ENCODE measurements around the gene SKI.
"Not testable (repeated sequence)": the region's sequence is repeated elsewhere in the genome, so short reads cannot be mapped to it uniquely, and the experiment has no call there.

SKI gene

GRCh38 chr1:2328676-2329455 lies 100.7 kb downstream of the SKI start:
- no peak overlapping the region for H2AFZ ChIP-seq (ENCODE audit: low read depth, low read length)
- no peak for TF ChIP-seq CTCF (IDR thresholded peaks at IDR 0.05; ENCODE audit: low read depth, low read length)
- TF ChIP-seq EZH2phosphoT487 (IDR thresholded peaks at IDR 0.05; ENCODE audit: low read depth), result no peak

DNA sequence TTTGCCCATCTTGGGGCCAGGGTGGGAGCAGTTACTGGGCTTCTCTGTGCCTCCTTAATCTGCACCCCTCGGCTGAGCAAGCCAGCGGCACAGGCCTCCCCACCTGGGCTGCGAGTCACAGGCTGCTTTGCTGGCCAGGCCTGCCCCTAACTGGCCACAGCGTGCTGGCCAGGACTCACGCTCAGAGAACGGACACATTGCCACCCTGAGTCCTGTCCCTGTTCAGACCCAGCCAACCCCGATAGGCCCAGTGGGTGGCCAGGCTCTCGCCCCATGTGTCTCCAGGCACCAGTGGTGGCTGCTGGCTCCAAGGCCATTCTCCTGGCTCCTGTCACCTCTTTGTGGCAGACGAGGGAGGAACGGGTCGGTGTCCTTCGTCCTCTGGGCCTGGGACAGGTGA lies 101.9 kb downstream of the SKI start:
- no peaks in the 10 kb centered on the region for H3K36me3 ChIP-seq (replicated peaks; ENCODE audit: low read depth, low read length)
- H3K4me1 ChIP-seq (ENCODE audit: low read length), result no peaks in the 10 kb centered on the region
- H3K27ac ChIP-seq (ENCODE audit: low read length), result no peak overlapping the region
- no peak overlapping the region for H3K4me2 ChIP-seq (ENCODE audit: low read length)
- no peak overlapping the region for H2AFZ ChIP-seq (ENCODE audit: low read depth, low read length)
- H3K4me3 ChIP-seq (ENCODE audit: low read length), result no peak overlapping the region
- H4K20me1 ChIP-seq (ENCODE audit: insufficient read depth, low read length), result no peaks in the 10 kb centered on the region
- H3K9ac ChIP-seq (ENCODE audit: low read length), result no peak overlapping the region
- no peaks in the 10 kb centered on the region for H3K27me3 ChIP-seq (ENCODE audit: low read depth, low read length)
- H3K9me3 ChIP-seq (ENCODE audit: insufficient read depth, low read length), result no peaks in the 10 kb centered on the region
- TF ChIP-seq EZH2phosphoT487 (IDR thresholded peaks at IDR 0.05; ENCODE audit: low read depth) (no peak), CTCF (IDR thresholded peaks at IDR 0.05; ENCODE audit: low read depth, low read length) (no peak)
- no peaks in the 10 kb centered on the region for H3K79me2 ChIP-seq (ENCODE audit: low read length)

More at GRCh38 chr1:2328676-2329455, 100.7 kb downstream of the SKI start:
- H4K20me1 ChIP-seq (ENCODE audit: insufficient read depth, low read length), result no peaks in the 10 kb centered on the region
- no peak overlapping the region for H3K27ac ChIP-seq (ENCODE audit: low read length)
- H3K4me1 ChIP-seq (ENCODE audit: low read length), result no peaks in the 10 kb centered on the region
- no peaks in the 10 kb centered on the region for H3K36me3 ChIP-seq (replicated peaks; ENCODE audit: low read depth, low read length)
- no peak overlapping the region for H3K4me3 ChIP-seq (ENCODE audit: low read length)
- H3K9me3 ChIP-seq (ENCODE audit: insufficient read depth, low read length), result no peaks in the 10 kb centered on the region
- no peak overlapping the region for H3K4me2 ChIP-seq (ENCODE audit: low read length)
- no peaks in the 10 kb centered on the region for H3K27me3 ChIP-seq (ENCODE audit: low read depth, low read length)
- H3K9ac ChIP-seq (ENCODE audit: low read length), result no peak overlapping the region
- no peaks in the 10 kb centered on the region for H3K79me2 ChIP-seq (ENCODE audit: low read length)

DNA sequence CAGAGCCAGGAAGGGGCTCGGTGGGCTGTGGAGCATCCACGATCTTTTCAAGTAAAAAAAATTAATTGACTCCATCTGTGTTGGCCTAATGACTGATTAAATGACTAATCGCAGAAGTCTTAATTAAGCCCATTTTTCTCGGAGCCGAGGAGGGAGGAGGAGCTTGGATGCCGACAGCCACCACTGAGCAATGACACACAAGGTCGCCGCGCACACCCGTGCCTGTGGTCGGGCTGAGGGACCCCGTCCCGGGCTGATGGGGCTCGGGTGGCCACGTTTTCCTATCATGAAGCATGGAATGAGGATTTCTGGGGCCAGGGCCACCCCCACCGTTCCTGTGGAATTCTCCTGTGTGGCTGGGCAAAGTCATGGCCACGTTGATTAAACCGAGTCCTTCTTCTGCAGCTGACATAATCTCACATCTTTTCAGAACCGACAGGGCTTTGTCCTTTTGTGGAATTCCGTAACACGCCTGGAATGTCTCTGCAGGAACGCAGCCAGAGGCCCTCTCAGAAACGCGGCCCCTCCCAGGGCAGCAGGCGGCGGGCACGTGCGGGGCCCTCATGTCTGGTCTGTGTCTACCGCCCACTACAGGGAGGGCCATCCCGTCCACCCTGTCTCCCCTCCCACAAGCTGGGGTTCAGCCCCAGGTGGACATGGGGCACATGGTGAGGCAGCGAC lies 102.5 kb downstream of the SKI start:
- TF ChIP-seq CTCF (IDR thresholded peaks at IDR 0.05; ENCODE audit: low read depth, low read length) (no peak), EZH2phosphoT487 (IDR thresholded peaks at IDR 0.05; ENCODE audit: low read depth) (no peak)
- Histone ChIP-seq H3K27me3 (ENCODE audit: low read depth, low read length) (no peaks in the 10 kb centered on the region), H4K20me1 (ENCODE audit: insufficient read depth, low read length) (no peaks in the 10 kb centered on the region), H3K9me3 (ENCODE audit: insufficient read depth, low read length) (no peaks in the 10 kb centered on the region), H3K9ac (ENCODE audit: low read length) (no peak overlapping the region), H3K27ac (ENCODE audit: low read length) (no peak overlapping the region), H3K79me2 (ENCODE audit: low read length) (no peaks in the 10 kb centered on the region), H3K4me1 (ENCODE audit: low read length) (no peaks in the 10 kb centered on the region), H3K36me3 (replicated peaks; ENCODE audit: low read depth, low read length) (no peaks in the 10 kb centered on the region), H3K4me2 (ENCODE audit: low read length) (no peak overlapping the region), H3K4me3 (ENCODE audit: low read length) (no peak overlapping the region), H2AFZ (ENCODE audit: low read depth, low read length) (no peak overlapping the region)

- Histone ChIP-seq H2AFZ (ENCODE audit: low read depth, low read length) (no peak overlapping the region), H3K4me2 (ENCODE audit: low read length) (no peak overlapping the region), H4K20me1 (ENCODE audit: insufficient read depth, low read length) (no peaks in the 10 kb centered on the region), H3K36me3 (replicated peaks; ENCODE audit: low read depth, low read length) (no peaks in the 10 kb centered on the region), H3K4me3 (ENCODE audit: low read length) (no peak overlapping the region), H3K27ac (ENCODE audit: low read length) (no peak overlapping the region), H3K9me3 (ENCODE audit: insufficient read depth, low read length) (no peaks in the 10 kb centered on the region), H3K4me1 (ENCODE audit: low read length) (no peaks in the 10 kb centered on the region), H3K27me3 (ENCODE audit: low read depth, low read length) (no peaks in the 10 kb centered on the region), H3K79me2 (ENCODE audit: low read length) (no peaks in the 10 kb centered on the region), H3K9ac (ENCODE audit: low read length) (no peak overlapping the region)
- TF ChIP-seq EZH2phosphoT487 (IDR thresholded peaks at IDR 0.05; ENCODE audit: low read depth), result no peak
- no peak for TF ChIP-seq CTCF (IDR thresholded peaks at IDR 0.05; ENCODE audit: low read depth, low read length)
Observed at GRCh38 chr1:2331200-2331544, 103.1 kb downstream of the SKI start.

GRCh38 chr1:2331580-2331979 lies 103.5 kb downstream of the SKI start:
- H4K20me1 ChIP-seq (ENCODE audit: insufficient read depth, low read length); H3K27me3 ChIP-seq (ENCODE audit: low read depth, low read length); H3K9ac ChIP-seq (ENCODE audit: low read length); H3K36me3 ChIP-seq (replicated peaks; ENCODE audit: low read depth, low read length); H3K4me1 ChIP-seq (ENCODE audit: low read length); H3K9me3 ChIP-seq (ENCODE audit: insufficient read depth, low read length); H2AFZ ChIP-seq (ENCODE audit: low read depth, low read length); H3K4me2 ChIP-seq (ENCODE audit: low read length); H3K27ac ChIP-seq (ENCODE audit: low read length); H3K79me2 ChIP-seq (ENCODE audit: low read length); H3K4me3 ChIP-seq (ENCODE audit: low read length): not testable (repeated sequence)

Data from OCI-LY3 (cell line).